ENCODE results near the gene GRHL1.

The GRHL1 gene

DNA sequence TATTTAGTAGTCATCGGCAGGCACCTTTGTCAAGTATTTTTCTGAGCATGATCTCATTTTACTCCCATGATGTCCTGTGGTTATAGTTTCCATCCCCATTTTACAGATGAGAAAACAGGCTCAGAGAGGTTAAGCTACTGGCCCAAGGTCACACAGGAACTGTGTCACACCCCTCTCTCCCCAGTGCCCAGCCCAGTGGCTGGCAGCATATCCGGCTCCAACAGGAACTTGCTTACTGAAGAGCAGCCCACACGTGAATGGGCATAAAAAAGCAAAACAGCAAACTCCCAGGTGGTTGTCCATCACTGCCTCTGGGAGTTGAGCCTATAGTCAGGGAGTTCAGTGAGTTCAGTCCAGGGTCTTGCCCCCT lies 83.5 kb downstream of the GRHL1 start:
- H3K4me1 ChIP-seq (ENCODE audit: control insufficient read depth, low read length), result no peaks in the 10 kb centered on the region
- H3K4me2 ChIP-seq (ENCODE audit: low read length), result no peak overlapping the region
- no peak overlapping the region for H3K4me3 ChIP-seq (ENCODE audit: low read length)

DNA sequence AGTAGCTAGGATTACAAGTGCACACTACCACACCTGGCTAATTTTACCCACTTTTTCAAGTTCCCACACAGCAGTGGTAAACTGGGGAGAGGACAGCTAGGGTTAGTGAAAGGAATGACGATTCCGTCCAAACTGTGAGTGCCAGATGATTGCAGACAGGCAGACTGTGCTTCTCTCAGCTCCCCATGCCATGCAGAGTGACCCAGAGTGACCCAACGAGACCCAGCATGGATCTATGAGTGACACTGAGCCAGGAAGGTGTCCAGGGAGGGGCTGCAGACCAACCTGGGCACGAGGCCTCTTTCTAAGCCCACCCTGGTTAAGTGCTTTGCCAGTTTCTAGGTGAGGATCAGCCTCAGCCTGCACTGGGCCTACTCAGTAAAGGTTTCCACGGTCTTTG lies 84.1 kb downstream of the GRHL1 start:
- no peaks in the 10 kb centered on the region for H3K27me3 ChIP-seq (ENCODE audit: control insufficient read depth, low read length)
- no peaks in the 10 kb centered on the region for H3F3A ChIP-seq (ENCODE audit: control insufficient read depth, insufficient read depth)
- H3K9me2 ChIP-seq (replicated peaks; ENCODE audit: control insufficient read depth, low read length), result no peaks in the 10 kb centered on the region
- no peak overlapping the region for H3K4me2 ChIP-seq (ENCODE audit: low read length)
- no peaks in the 10 kb centered on the region for H3K9me3 ChIP-seq (ENCODE audit: control insufficient read depth, insufficient read depth, low read length)
- no peaks in the 10 kb centered on the region for H4K20me1 ChIP-seq (ENCODE audit: control insufficient read depth, insufficient read depth, low read depth, low read length)
- no peaks in the 10 kb centered on the region for H3K36me3 ChIP-seq (ENCODE audit: control insufficient read depth, low read length)
- no peak overlapping the region for H3K4me3 ChIP-seq (ENCODE audit: low read length)
- no peaks in the 10 kb centered on the region for H3K79me2 ChIP-seq (ENCODE audit: control insufficient read depth, low read length)
- H3K4me1 ChIP-seq (ENCODE audit: control insufficient read depth, low read length), result no peaks in the 10 kb centered on the region
- TF ChIP-seq, protein P1, sequence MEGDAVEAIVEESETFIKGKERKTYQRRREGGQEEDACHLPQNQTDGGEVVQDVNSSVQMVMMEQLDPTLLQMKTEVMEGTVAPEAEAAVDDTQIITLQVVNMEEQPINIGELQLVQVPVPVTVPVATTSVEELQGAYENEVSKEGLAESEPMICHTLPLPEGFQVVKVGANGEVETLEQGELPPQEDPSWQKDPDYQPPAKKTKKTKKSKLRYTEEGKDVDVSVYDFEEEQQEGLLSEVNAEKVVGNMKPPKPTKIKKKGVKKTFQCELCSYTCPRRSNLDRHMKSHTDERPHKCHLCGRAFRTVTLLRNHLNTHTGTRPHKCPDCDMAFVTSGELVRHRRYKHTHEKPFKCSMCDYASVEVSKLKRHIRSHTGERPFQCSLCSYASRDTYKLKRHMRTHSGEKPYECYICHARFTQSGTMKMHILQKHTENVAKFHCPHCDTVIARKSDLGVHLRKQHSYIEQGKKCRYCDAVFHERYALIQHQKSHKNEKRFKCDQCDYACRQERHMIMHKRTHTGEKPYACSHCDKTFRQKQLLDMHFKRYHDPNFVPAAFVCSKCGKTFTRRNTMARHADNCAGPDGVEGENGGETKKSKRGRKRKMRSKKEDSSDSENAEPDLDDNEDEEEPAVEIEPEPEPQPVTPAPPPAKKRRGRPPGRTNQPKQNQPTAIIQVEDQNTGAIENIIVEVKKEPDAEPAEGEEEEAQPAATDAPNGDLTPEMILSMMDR (IDR thresholded peaks at IDR 0.05; ENCODE audit: low read depth, low read length, poor library complexity, severe bottlenecking), result no peak
- no peak for TF ChIP-seq EZH2phosphoT487 (IDR thresholded peaks at IDR 0.05; ENCODE audit: borderline replicate concordance, low read length)
- H3K27ac ChIP-seq (ENCODE audit: low read depth, low read length), result no peak overlapping the region

More for the DNA sequence above, 83.5 kb downstream of the GRHL1 start:
- no peaks in the 10 kb centered on the region for H3K9me2 ChIP-seq (replicated peaks; ENCODE audit: control insufficient read depth, low read length)
- TF ChIP-seq, protein P1 (IDR thresholded peaks at IDR 0.05; ENCODE audit: low read depth, low read length, poor library complexity, severe bottlenecking), result no peak
- no peak for TF ChIP-seq EZH2phosphoT487 (IDR thresholded peaks at IDR 0.05; ENCODE audit: borderline replicate concordance, low read length)
- no peaks in the 10 kb centered on the region for H4K20me1 ChIP-seq (ENCODE audit: control insufficient read depth, insufficient read depth, low read depth, low read length)
- no peaks in the 10 kb centered on the region for H3F3A ChIP-seq (ENCODE audit: control insufficient read depth, insufficient read depth)
- H3K27me3 ChIP-seq (ENCODE audit: control insufficient read depth, low read length), result 0 out of 2 replicates have a peak, but pooled peaks cover 2% of the 10 kb centered on the region
- H3K36me3 ChIP-seq (ENCODE audit: control insufficient read depth, low read length), result no peaks in the 10 kb centered on the region
- no peaks in the 10 kb centered on the region for H3K9me3 ChIP-seq (ENCODE audit: control insufficient read depth, insufficient read depth, low read length)
- H3K27ac ChIP-seq (ENCODE audit: low read depth, low read length), result no peak overlapping the region
- no peaks in the 10 kb centered on the region for H3K79me2 ChIP-seq (ENCODE audit: control insufficient read depth, low read length)

- H3K27ac ChIP-seq (ENCODE audit: low read depth, low read length), result no peak overlapping the region
- no peak for TF ChIP-seq EZH2phosphoT487 (IDR thresholded peaks at IDR 0.05; ENCODE audit: borderline replicate concordance, low read length)
- TF ChIP-seq, protein P1 (IDR thresholded peaks at IDR 0.05; ENCODE audit: low read depth, low read length, poor library complexity, severe bottlenecking), result peak; percentile 46
- no peak overlapping the region for H3K4me2 ChIP-seq (ENCODE audit: low read length)
- H3K27me3 ChIP-seq (ENCODE audit: control insufficient read depth, low read length), result no peaks in the 10 kb centered on the region
- H3K79me2 ChIP-seq (ENCODE audit: control insufficient read depth, low read length), result no peaks in the 10 kb centered on the region
- no peaks in the 10 kb centered on the region for H3F3A ChIP-seq (ENCODE audit: control insufficient read depth, insufficient read depth)
- no peaks in the 10 kb centered on the region for H4K20me1 ChIP-seq (ENCODE audit: control insufficient read depth, insufficient read depth, low read depth, low read length)
- no peak overlapping the region for H3K4me3 ChIP-seq (ENCODE audit: low read length)
- H3K36me3 ChIP-seq (ENCODE audit: control insufficient read depth, low read length), result no peaks in the 10 kb centered on the region
- H3K9me2 ChIP-seq (replicated peaks; ENCODE audit: control insufficient read depth, low read length), result no peaks in the 10 kb centered on the region
- H3K9me3 ChIP-seq (ENCODE audit: control insufficient read depth, insufficient read depth, low read length), result no peaks in the 10 kb centered on the region
- no peaks in the 10 kb centered on the region for H3K4me1 ChIP-seq (ENCODE audit: control insufficient read depth, low read length)
Observed at GRCh38 chr2:10036095-10036884, 84.8 kb downstream of the GRHL1 start.
